CD4-positive, alpha-beta T cell treated with Interleukin-15 for 1 hour (primary cell): ENCODE results near the gene RNF220.
A peak's percentile ranks its signal among the peaks of the same experiment; 100 is the strongest.

Source experiments
- DNase-seq: peaks from one replicate; pipeline ENCODE4 v3.0.0-alpha.2; 2020

RNF220 gene

GRCh38 chr1:44436401-44437106, 31.5 kb downstream of the RNF220 start:
- no peak for DNase-seq

- DNase-seq: no peak
Measured at GRCh38 chr1:44437107-44437716, 32.2 kb downstream of the RNF220 start.

GRCh38 chr1:44442791-44443190, 37.7 kb downstream of the RNF220 start:
- DNase-seq: no peak

GRCh38 chr1:44447051-44447810, 42.2 kb downstream of the RNF220 start:
- DNase-seq: no peak

DNA sequence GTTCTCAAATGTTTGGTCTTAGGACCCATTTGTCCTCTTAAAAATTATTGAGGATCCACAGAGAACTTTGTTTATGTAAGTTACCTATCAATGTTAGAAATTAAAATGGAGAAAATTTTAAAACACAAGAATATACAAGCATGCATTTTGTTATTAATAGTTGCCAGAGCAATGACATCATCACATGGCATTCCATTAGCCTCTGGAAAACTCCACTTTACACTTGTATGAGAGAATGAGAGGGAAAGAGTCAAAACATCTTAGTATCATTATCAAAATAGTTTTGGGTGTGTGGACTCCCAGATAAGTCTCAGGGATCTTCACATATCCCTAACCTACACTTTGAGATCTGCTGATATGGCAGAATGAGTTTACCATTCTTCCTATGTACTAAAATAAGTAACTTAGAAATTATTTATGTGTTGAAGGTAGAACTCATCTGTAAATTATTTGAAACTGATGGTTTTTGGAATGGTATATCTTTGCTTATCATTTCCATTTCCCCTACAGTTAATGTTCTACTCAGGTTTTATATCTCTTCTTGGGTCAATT, 48.8 kb downstream of the RNF220 start:
- no peak for DNase-seq

DNA sequence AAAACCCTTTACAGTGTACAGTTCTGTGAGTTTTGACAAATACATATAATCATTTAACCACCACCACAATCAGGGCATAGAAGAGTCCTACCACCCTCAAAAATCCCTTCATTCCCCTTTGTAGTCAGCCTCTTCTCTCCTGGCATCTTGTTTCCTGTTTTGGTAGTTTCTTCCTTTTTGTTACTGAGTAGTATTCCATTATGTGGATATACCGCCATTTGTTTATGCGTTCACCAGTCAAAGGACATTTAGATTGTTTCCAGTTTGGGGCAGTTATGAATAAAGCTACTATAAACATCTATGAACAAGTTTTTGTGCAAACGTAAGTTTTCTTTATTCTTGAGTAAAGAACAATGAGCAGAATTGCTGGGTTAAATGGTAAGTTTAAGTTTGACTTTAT, 49.6 kb downstream of the RNF220 start:
- DNase-seq: no peak

DNA sequence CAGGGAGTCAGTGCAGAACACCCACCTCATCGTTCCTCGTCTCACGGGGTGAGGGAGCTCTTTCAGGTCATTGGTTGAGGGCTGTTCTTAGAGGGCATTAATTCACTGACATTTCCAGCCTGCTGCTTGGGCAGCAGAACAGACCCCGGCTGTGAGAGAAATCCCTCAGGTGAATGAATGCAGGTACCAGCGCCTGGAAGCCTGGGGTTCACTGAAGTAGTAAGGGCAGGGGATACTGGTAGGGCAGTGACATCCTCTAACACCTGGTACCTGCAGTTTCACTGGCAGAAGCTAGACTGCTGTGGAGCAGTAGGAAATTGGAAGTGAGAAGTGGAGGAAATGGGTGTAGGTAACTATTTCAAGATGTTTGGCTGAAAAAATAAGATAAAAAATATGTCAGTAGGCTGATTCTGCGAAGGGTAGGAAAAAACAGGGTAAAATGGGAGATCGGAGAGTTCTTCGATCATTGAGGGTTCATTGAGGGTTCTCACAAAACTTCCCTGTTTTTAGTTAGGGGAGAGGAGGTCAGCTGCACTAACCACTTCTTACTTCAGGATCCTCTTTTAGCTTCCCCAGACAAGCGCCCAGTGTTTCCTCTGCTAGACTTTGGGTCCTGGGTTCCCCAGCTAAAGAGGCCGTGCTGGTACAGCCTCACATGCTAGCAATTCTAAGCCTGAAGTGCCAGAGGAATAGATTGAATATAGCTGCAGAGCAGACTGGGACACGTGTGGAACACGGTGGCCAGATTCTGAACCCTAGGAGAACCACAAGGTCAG, 55.2 kb downstream of the RNF220 start:
- DNase-seq: peak; percentile 22

DNA sequence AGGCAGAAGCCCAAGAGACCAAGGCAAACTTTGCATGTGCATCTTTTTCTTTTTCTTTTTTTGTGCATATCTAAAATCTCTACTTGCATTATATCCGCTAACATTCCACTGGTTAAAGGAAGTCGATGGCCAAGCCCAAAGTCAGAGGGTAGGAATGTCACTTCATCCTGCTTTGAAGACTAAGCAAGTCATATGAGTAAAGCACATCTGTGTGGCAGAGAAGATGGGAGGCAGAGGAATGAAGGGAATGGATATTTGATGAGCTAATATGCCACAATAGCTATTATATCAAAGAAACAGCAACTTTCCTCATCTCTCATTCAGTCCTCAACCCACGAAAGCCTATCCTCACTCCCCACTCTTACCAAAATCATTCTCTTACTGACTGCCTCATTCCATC, 59.3 kb downstream of the RNF220 start:
- DNase-seq: no peak

DNA sequence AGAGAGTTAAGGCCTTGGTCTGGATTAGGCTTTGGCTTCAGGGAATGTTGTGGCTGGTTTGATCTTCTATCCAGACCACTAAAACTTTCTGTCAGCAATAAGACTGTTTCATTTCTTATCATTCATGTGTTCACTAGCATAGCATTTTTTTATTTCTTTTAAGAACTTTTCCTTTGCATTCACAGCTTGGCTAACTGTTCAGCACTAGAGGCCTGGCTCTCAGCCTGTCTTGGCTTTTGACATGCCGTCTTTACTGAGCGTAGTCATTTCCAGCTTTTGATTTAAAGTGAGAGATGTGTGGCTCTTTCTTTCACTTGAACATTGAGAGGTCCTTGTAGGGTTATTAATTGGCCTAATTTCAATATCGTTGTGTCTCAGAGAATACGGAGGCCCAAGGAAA, 62.5 kb downstream of the RNF220 start:
- DNase-seq: no peak

DNA sequence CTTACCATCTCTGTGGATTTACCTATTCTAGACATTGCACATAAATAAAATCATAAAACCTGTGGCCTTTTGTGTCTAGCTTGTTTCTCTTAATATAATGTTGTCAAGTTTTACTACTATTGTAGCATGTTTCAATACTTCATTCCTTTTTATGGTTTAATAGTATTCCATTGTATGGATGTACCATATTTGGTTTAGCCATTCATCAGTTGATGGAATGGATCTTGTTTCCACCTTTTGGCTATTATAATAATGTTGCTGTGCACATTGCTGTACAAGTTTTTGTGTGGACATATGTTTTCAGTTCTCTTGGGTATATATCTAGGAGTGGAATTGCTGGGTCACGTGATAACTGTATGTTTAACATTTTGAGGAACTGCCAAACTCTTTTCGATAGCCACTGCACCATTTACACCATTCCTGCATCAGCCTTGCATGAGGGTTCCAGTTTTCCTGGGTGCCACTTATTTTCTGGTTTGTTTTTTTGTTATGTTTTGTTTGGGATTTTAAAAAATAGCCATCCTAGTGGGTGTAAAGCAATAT, 66.9 kb downstream of the RNF220 start:
- DNase-seq: no peak

DNA sequence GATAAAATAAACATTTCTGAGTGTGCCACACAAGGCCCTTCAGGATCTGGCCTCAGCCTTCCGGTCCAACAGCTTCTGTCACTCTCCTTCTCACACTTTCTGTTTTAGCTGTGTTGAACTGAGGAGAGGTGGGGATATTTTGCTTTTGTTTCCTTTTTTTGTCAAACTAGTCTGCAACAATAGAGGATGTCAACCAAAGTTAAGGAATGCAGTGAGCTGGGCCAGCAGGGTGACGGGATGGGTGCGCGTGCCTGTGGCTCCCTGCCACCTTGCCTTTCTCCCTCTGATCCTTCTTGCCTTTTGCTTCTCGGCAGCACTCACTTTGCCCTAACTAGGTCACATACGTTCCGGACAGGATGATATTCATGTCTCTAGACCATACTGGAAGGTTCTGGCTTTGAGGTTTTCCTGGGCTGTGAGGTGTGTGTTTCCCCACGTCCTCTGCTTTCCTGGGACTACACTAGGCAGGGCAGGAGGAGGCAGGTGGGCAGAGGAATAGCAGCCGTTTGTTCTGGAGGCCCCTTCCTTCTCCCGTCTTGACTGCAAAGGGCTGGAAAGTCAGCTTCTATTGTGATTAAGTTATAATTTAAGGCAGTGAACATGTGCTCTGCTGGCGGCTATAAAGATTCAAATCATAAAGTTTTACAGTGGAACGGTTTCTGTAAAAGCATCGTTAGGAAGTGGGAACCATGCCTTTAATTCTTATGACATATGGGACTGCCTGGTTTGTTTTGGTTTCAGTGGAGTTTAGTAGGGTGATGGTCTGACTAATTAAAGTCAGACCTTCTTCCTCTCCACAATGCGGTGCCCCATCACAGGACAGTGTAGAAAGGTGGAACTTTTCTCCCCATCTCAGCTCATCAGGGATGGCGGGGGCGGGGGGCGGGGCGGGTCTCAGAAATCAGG, 67.8 kb downstream of the RNF220 start:
- no peak for DNase-seq

GRCh38 chr1:44476891-44477290, 71.8 kb downstream of the RNF220 start:
- DNase-seq: no peak

GRCh38 chr1:44481701-44482100, 76.6 kb downstream of the RNF220 start:
- no peak for DNase-seq

DNA sequence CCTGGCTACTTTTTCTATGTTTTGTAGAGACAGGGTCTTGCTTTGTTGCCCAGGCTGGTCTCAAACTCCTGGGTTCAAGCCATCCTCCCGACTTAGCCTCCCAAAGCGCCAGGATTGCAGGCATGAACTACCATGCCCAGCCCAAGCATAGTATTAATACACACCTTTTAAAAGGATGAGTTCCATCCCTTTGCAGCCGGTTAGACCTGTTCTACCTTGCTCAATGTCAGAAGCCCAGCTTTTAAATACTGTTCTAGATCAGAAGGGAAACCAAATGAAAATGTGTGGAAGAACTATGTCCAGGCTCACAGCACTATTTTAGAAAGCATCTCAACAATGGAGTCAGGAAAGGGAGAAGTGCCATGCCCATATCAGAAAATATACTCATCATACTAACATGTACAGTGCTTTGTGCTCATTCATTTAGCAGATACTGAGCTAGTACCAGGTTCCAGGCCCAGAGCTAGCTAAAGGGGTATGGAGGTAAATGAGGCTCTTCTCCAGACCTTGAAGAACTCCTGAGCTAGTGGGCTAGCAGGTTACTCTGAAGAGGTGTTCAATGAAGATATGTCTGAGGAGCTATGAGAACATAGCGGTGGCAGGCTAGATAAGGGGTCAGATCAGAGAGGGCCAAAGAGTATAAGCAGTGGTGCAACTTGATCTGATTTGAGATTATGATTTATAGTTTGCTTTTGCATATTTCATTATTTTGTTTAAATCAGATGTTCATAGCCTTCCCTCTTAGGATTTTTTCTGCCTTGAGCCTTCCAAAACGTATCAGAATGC, 78.2 kb downstream of the RNF220 start:
- DNase-seq: no peak

- no peak for DNase-seq
Measured at GRCh38 chr1:44484155-44484688, 79.2 kb downstream of the RNF220 start.

- peak; percentile 53 for DNase-seq
Measured at GRCh38 chr1:44485229-44485933, 80.3 kb downstream of the RNF220 start.

DNA sequence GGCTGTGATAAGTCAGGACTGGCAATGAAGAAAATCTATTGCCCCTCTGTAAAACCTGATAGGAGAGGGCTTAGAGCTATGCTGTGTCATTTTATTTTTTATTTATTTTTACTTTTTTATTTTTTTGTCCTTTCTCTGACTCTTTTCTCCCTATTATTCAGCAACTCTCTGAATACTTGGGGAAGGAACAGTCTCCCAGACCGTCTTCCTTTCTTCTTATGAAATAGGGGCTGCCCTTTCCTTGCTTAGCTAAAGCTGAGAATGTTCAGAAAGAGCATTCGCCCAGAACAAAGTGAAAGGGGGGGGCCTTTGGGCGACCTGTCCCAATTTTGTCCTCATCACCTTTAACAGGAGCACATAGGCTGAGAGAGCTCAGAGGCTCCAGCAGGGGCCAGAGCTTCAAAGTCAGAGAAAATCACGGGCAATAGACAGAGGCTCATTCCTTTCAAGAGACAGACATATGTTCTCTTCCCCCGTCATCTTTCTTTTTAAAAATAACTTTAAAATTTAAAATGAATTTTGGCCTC, 80.9 kb downstream of the RNF220 start:
- no peak for DNase-seq

DNA sequence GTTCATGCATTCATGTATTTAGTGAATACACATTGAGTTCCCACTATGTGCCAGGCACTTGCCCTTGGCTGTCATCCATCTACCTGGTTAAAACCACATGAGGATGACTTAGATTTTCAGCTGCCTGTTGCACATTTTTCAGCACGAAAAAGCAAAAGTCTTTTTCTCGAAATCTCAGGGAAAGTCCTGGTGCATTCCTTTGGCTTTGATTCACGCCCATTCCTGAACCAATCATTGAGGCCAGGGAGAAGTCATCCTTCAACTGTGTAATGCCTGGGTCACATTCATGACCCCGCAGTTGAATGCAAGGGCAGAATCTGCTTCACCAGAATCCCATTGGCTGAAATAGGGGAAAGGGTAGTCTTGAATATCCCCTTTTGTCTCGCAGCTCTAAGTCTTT, 84.4 kb downstream of the RNF220 start:
- DNase-seq: no peak

- DNase-seq: no peak
Measured at GRCh38 chr1:44496541-44497171, 91.6 kb downstream of the RNF220 start.
